ENCODE results near the gene WIPI1. TPM values are rescaled to one million over a fixed set of nuclear protein-coding genes. Genes with fewer than 3 reads are reported as not detected.

WIPI1 gene
- total and polyA plus RNA-seq, 2 of the 13 experiments (the other 11 are each of a cell fraction or from before 2014, with no cell fraction given), result 29.4 to 141 TPM

DNA sequence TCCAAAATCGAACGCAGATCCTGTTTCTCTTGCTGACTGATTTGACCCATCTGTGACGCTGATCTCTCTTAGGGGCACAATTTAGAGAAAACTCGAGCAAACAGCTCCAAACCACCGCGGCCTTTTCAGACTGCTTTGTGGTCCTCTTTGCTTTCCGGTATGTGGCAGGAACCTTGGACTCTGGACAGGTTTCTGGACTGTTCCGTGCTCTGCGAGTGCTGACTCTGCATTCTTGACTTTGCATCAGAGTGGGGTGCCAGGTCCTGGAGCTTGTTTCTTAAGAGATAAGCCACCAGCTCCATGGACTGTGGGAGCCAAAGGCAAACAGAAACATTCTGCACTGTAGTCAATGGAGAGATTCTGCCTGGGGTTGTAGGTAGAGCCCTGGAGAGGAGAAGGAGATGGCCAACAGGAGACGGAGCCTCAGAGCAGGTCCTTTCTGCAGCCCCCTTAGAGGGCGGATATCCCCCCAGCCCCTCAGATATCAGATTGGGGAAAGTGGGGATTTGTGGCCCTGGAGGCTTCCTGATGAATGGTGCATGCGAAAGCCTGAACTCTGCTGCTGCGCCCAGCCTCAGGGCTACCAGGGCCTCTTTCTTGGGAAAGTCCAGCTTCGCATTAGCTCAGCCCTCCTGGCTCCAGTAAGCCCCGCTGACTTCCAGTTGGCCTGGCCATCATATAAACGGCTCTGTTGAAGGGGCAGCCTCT lies 65.6 kb downstream of the WIPI1 start (continued):
- TF ChIP-seq ZNF790 (CRISPR knock-in tag; IDR thresholded peaks at IDR 0.05; ENCODE audit: borderline replicate concordance), result peak; percentile 72; the same call in 1 of the 2 replicates
- TF ChIP-seq, protein P1, sequence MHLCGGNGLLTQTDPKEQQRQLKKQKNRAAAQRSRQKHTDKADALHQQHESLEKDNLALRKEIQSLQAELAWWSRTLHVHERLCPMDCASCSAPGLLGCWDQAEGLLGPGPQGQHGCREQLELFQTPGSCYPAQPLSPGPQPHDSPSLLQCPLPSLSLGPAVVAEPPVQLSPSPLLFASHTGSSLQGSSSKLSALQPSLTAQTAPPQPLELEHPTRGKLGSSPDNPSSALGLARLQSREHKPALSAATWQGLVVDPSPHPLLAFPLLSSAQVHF (CRISPR knock-in tag; IDR thresholded peaks at IDR 0.05), result no peak
- TF ChIP-seq SRF (IDR thresholded peaks at IDR 0.05; ENCODE audit: low read depth, low read length), result no peak
- no peak for TF ChIP-seq ZNF737 (CRISPR knock-in tag; IDR thresholded peaks at IDR 0.05; ENCODE audit: borderline replicate concordance)
- no peak for TF ChIP-seq ZKSCAN5 (CRISPR knock-in tag; IDR thresholded peaks at IDR 0.05)
- TF ChIP-seq STAT5B (CRISPR knock-in tag; IDR thresholded peaks at IDR 0.05), result no peak
- peak in 1 of 2 experiments; percentile 86; a peak in 3 of 4 replicates for TF ChIP-seq EP300 (IDR thresholded peaks at IDR 0.05; ENCODE audit: low read depth in 2 of 2, low read length in 2 of 2)
- TF ChIP-seq EP300 (CRISPR knock-in tag; IDR thresholded peaks at IDR 0.05; ENCODE audit: borderline replicate concordance), result peak; percentile 79
- TF ChIP-seq ZNF24 (IDR thresholded peaks at IDR 0.05), result no peak
- peak; percentile 24 for TF ChIP-seq SKI (IDR thresholded peaks at IDR 0.05; ENCODE audit: partially characterized antibody)
- no peak for TF ChIP-seq ZFP36L2 (CRISPR knock-in tag; IDR thresholded peaks at IDR 0.05)
- 0 out of 2 replicates have a peak, but pooled peaks have one; percentile 25 for TF ChIP-seq GTF3A (CRISPR knock-in tag; conservative IDR thresholded peaks at IDR 0.05)
- TF ChIP-seq ZNF430 (CRISPR knock-in tag; IDR thresholded peaks at IDR 0.05), result peak; percentile 76; the same call in 1 of the 2 replicates
- TF ChIP-seq ZNF333 (CRISPR knock-in tag; IDR thresholded peaks at IDR 0.05; ENCODE audit: borderline replicate concordance), result no peak
- TF ChIP-seq ZNF564 (CRISPR knock-in tag; IDR thresholded peaks at IDR 0.05), result peak; percentile 79; the same call in 1 of the 2 replicates
- TF ChIP-seq FIP1L1 (IDR thresholded peaks at IDR 0.05; ENCODE audit: borderline replicate concordance, insufficient read depth, low read depth, low read length), result no peak
- no peak; the same call in 1 of the 2 replicates for TF ChIP-seq FOXC1 (CRISPR knock-in tag; IDR thresholded peaks at IDR 0.05; ENCODE audit: borderline replicate concordance)
- TF ChIP-seq, protein P2, sequence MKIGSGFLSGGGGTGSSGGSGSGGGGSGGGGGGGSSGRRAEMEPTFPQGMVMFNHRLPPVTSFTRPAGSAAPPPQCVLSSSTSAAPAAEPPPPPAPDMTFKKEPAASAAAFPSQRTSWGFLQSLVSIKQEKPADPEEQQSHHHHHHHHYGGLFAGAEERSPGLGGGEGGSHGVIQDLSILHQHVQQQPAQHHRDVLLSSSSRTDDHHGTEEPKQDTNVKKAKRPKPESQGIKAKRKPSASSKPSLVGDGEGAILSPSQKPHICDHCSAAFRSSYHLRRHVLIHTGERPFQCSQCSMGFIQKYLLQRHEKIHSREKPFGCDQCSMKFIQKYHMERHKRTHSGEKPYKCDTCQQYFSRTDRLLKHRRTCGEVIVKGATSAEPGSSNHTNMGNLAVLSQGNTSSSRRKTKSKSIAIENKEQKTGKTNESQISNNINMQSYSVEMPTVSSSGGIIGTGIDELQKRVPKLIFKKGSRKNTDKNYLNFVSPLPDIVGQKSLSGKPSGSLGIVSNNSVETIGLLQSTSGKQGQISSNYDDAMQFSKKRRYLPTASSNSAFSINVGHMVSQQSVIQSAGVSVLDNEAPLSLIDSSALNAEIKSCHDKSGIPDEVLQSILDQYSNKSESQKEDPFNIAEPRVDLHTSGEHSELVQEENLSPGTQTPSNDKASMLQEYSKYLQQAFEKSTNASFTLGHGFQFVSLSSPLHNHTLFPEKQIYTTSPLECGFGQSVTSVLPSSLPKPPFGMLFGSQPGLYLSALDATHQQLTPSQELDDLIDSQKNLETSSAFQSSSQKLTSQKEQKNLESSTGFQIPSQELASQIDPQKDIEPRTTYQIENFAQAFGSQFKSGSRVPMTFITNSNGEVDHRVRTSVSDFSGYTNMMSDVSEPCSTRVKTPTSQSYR (CRISPR knock-in tag; IDR thresholded peaks at IDR 0.05; ENCODE audit: borderline replicate concordance), result peak; percentile 26; the same call in 1 of the 2 replicates
- TF ChIP-seq MAFK (conservative IDR thresholded peaks at IDR 0.05 in 1 of 2, IDR thresholded peaks at IDR 0.05 in 1 of 2; ENCODE audit: low read length in 2 of 2), result peak; percentile 100
- TF ChIP-seq TCF7 (IDR thresholded peaks at IDR 0.05; ENCODE audit: low read depth), result peak; percentile 70
- no peak for TF ChIP-seq SMAD3 (CRISPR knock-in tag; IDR thresholded peaks at IDR 0.05)
- no peak for TF ChIP-seq ATF7 (IDR thresholded peaks at IDR 0.05)
- peak; percentile 52; the same call in 1 of the 2 replicates for TF ChIP-seq ATF7 (CRISPR knock-in tag; IDR thresholded peaks at IDR 0.05)
- TF ChIP-seq ZNF451 (CRISPR knock-in tag; IDR thresholded peaks at IDR 0.05), result no peak
- no peak; the same call in 1 of the 2 replicates for TF ChIP-seq NFKB2 (CRISPR knock-in tag; IDR thresholded peaks at IDR 0.05; ENCODE audit: borderline replicate concordance)
- peak; percentile 72 for TF ChIP-seq FOXA3 (CRISPR knock-in tag; IDR thresholded peaks at IDR 0.05)
- no peak for TF ChIP-seq ZNF354B (CRISPR knock-in tag; IDR thresholded peaks at IDR 0.05)
- no peak for TF ChIP-seq JUND (CRISPR knock-in tag; IDR thresholded peaks at IDR 0.05)
- TF ChIP-seq ZNF567 (CRISPR knock-in tag; IDR thresholded peaks at IDR 0.05; ENCODE audit: borderline replicate concordance), result no peak; the same call in 1 of the 2 replicates
- TF ChIP-seq ZNF121 (CRISPR knock-in tag; IDR thresholded peaks at IDR 0.05), result no peak

All from HepG2 (cell line).